ENCODE results near the gene PRTFDC1.
"Not testable (repeated sequence)": the region's sequence is repeated elsewhere in the genome, so short reads cannot be mapped to it uniquely, and the experiment has no call there.

The PRTFDC1 gene

GRCh38 chr10:24849501-24850299 lies 102.7 kb downstream of the PRTFDC1 start:
- DNase-seq (ENCODE audit: low read depth in 2 of 3, low spot score in 2 of 3) = no peak

- DNase-seq (ENCODE audit: low read depth in 2 of 3, low spot score in 2 of 3) = no peak
Observed at GRCh38 chr10:24849051-24849450, 103.4 kb downstream of the PRTFDC1 start.

GRCh38 chr10:24848195-24848594 lies 104.2 kb downstream of the PRTFDC1 start:
- no peak for DNase-seq (ENCODE audit: low read depth in 2 of 3, low spot score in 2 of 3)

- DNase-seq (ENCODE audit: low read depth in 2 of 3, low spot score in 2 of 3) = no peak
Observed at GRCh38 chr10:24847112-24848070, 105.0 kb downstream of the PRTFDC1 start.

- DNase-seq (ENCODE audit: low read depth in 2 of 3, low spot score in 2 of 3) = no peak
Observed at GRCh38 chr10:24844742-24845141, 107.7 kb downstream of the PRTFDC1 start.

GRCh38 chr10:24843256-24843655 lies 109.2 kb downstream of the PRTFDC1 start:
- DNase-seq (ENCODE audit: low read depth in 2 of 3, low spot score in 2 of 3) = no peak

GRCh38 chr10:24842856-24843255 lies 109.5 kb downstream of the PRTFDC1 start:
- DNase-seq (ENCODE audit: low read depth in 2 of 3, low spot score in 2 of 3) = no peak

GRCh38 chr10:24841530-24841929 lies 110.9 kb downstream of the PRTFDC1 start:
- DNase-seq (ENCODE audit: low read depth in 2 of 3, low spot score in 2 of 3) = no peak

GRCh38 chr10:24840784-24841183 lies 111.6 kb downstream of the PRTFDC1 start:
- DNase-seq (ENCODE audit: low read depth in 2 of 3, low spot score in 2 of 3) = no peak

- DNase-seq (ENCODE audit: low read depth in 2 of 3, low spot score in 2 of 3) = not testable (repeated sequence)
Observed at GRCh38 chr10:24837781-24838180, 114.6 kb downstream of the PRTFDC1 start.

- DNase-seq (ENCODE audit: low read depth in 2 of 3, low spot score in 2 of 3) = no peak
Observed at GRCh38 chr10:24834869-24835268, 117.5 kb downstream of the PRTFDC1 start.

- no peak for DNase-seq (ENCODE audit: low read depth in 2 of 3, low spot score in 2 of 3)
Observed at GRCh38 chr10:24826009-24826408, 126.4 kb downstream of the PRTFDC1 start.

GRCh38 chr10:24825551-24825950 lies 126.9 kb downstream of the PRTFDC1 start:
- no peak for DNase-seq (ENCODE audit: low read depth in 2 of 3, low spot score in 2 of 3)

GRCh38 chr10:24824536-24824935 lies 127.9 kb downstream of the PRTFDC1 start:
- no peak for DNase-seq (ENCODE audit: low read depth in 2 of 3, low spot score in 2 of 3)

GRCh38 chr10:24824124-24824523 lies 128.3 kb downstream of the PRTFDC1 start:
- DNase-seq (ENCODE audit: low read depth in 2 of 3, low spot score in 2 of 3) = no peak

GRCh38 chr10:24822590-24822989 lies 129.8 kb downstream of the PRTFDC1 start:
- no peak for DNase-seq (ENCODE audit: low read depth in 2 of 3, low spot score in 2 of 3)

- DNase-seq (ENCODE audit: low read depth in 2 of 3, low spot score in 2 of 3) = no peak
Observed at GRCh38 chr10:24821986-24822385, 130.4 kb downstream of the PRTFDC1 start.

- DNase-seq (ENCODE audit: low read depth in 2 of 3, low spot score in 2 of 3) = no peak
Observed at GRCh38 chr10:24816868-24817396, 135.5 kb downstream of the PRTFDC1 start.

GRCh38 chr10:24814568-24815313 lies 137.7 kb downstream of the PRTFDC1 start:
- no peak for DNase-seq (ENCODE audit: low read depth in 2 of 3, low spot score in 2 of 3)

GRCh38 chr10:24813856-24814255 lies 138.6 kb downstream of the PRTFDC1 start:
- no peak for DNase-seq (ENCODE audit: low read depth in 2 of 3, low spot score in 2 of 3)

- no peak for DNase-seq (ENCODE audit: low read depth in 2 of 3, low spot score in 2 of 3)
Observed at GRCh38 chr10:24806262-24806661, 146.1 kb downstream of the PRTFDC1 start.
